Tibial nerve (tissue), 4 donors: ENCODE measurements around the gene UBIAD1.

ENCODE experiments used
- EP300 ChIP-seq, 2 donors: sonication (generic); formaldehyde crosslinking; IDR thresholded peaks; one replicate each; pipeline ENCODE4 v1.6.1; 2017; ENCODE audit warnings: antibody characterized with exemption in 2 of 2, mild to moderate bottlenecking in 1 of 2
- POLR2A ChIP-seq, 2 donors: fragments of 450-650 bp; IDR thresholded peaks; one replicate each; pipeline ENCODE4 v1.6.1; 2017; ENCODE audit warnings: antibody characterized with exemption in 2 of 2, mild to moderate bottlenecking in 2 of 2, moderate library complexity in 2 of 2
- TF ChIP-seq, protein P1 (sequence below), 5 experiments: fragments of 200-600 bp in 3 of 5; fragments of 450-650 bp in 2 of 5; sonication (generic) in 3 of 5; IDR thresholded peaks; one replicate each; pipeline ENCODE4 v1.5.1; 2016 to 2019; ENCODE audit warnings: antibody characterized with exemption in 5 of 5, mild to moderate bottlenecking in 3 of 5, moderate library complexity in 2 of 5

DNA sequence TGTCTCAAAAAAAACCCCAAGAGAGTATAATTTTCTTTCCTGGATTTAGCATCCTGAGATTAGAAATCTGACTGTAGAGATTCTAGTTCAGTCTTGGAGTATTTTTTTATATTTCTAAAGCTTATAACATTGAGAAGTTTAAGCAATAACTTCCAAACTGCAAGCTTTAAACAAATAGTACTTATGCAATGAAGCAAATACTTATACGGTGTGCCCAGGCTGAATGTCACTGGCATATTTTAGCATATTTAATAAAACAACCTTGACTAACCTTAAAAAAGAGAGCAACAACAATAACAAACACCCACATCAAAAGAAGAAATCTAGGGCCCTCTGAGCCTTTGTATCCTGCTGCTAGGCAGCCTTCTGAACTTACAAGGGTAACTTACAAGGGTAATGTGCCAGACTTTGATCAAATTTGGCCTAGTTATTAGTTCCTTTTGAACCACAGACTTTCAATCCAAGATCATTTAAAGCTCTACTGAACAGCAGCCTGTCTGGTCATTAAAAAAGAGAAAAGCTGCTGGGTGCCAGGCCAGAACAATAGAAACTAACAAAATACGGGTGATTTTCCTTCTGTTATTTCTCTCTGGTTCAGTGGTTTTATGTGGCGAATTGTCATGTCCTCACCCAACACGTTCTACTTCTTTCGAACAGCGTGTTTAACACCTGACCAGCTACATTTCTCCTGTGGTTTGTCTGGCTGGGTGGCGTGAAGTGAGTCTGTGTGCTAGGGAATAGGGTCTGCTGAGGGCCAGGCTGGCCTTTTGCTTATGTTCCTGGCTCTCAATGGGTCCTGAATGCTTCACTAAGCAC is 26.9 kb upstream of the UBIAD1 start:
- TF ChIP-seq, protein P1, sequence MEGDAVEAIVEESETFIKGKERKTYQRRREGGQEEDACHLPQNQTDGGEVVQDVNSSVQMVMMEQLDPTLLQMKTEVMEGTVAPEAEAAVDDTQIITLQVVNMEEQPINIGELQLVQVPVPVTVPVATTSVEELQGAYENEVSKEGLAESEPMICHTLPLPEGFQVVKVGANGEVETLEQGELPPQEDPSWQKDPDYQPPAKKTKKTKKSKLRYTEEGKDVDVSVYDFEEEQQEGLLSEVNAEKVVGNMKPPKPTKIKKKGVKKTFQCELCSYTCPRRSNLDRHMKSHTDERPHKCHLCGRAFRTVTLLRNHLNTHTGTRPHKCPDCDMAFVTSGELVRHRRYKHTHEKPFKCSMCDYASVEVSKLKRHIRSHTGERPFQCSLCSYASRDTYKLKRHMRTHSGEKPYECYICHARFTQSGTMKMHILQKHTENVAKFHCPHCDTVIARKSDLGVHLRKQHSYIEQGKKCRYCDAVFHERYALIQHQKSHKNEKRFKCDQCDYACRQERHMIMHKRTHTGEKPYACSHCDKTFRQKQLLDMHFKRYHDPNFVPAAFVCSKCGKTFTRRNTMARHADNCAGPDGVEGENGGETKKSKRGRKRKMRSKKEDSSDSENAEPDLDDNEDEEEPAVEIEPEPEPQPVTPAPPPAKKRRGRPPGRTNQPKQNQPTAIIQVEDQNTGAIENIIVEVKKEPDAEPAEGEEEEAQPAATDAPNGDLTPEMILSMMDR (IDR thresholded peaks at IDR 0.05), result no peak
- no peak for TF ChIP-seq POLR2A (IDR thresholded peaks at IDR 0.05)
- no peak for TF ChIP-seq EP300 (IDR thresholded peaks at IDR 0.05)
